AG04450 (cell line): ENCODE results near the gene CREB3L4. TPM values are rescaled to one million over a fixed set of nuclear protein-coding genes. Genes with fewer than 3 reads are reported as not detected.
A peak's percentile ranks its signal among the peaks of the same experiment; 100 is the strongest.

Experiments used
- CTCF ChIA-PET: fragments of 300-600, 350-600 bp; formaldehyde crosslinking; extraction: SDS; loops from one replicate; lab custom pipeline; 2022; ENCODE audit warnings: antibody characterized with exemption, inconsistent platforms; lab: Charles Lee
- POLR2A ChIA-PET: fragments of 350-600 bp; formaldehyde crosslinking; extraction: SDS; loops from one replicate; lab custom pipeline; 2021; ENCODE audit warnings: antibody characterized with exemption, inconsistent platforms; lab: Yijun Ruan, JAX
- DNase-seq: peaks from one replicate; pipeline ENCODE4 v3.0.0-alpha.2; 2011; ENCODE audit warnings: low read depth, low spot score
- H3K27ac ChIP-seq: one replicate; pipeline ENCODE4 v1.5.1; 2012; ENCODE audit warnings: low read depth, low read length, control low read depth
- H3K27me3 ChIP-seq: one replicate; pipeline ENCODE4 v1.6.0; 2012; ENCODE audit warnings: low read length; ENCODE audit not compliant: control insufficient read depth, insufficient read depth
- H3K4me3 ChIP-seq: 2 replicates; pipeline ENCODE4 v1.5.1; 2011; ENCODE audit warnings: mild to moderate bottlenecking, low read depth, low read length, control low read depth
- H3K9me3 ChIP-seq: 2 replicates; pipeline ENCODE4 v1.5.1; 2012; ENCODE audit warnings: low read length; ENCODE audit not compliant: control insufficient read depth, insufficient read depth
- polyA plus RNA-seq: library from polyadenylated mRNA; depleted of rRNA; stranded (reverse); fragments of >200 nt; gene quantifications from 2 replicates; pipeline ENCODE4 v1.2.3, GENCODE V29; 2011
- TF ChIP-seq, protein P1 (sequence below): IDR thresholded peaks from 2 replicates; pipeline ENCODE4 v1.5.1; 2011; ENCODE audit warnings: low read depth, low read length, control low read depth, inconsistent platforms

The CREB3L4 gene
- polyA plus RNA-seq, 1 experiment: 7.7 TPM

GRCh38 chr1:153990468-153991150 lies 22.9 kb downstream of the CREB3L4 start, which contains the start of gene RPS27:
Gene RPS27, plus strand, starts transcription at chr1:153990762. Its CDS starts 35 bp downstream, at chr1:153990797.
- CTCF ChIA-PET: interaction anchor here (1.5 kb wide), 1 partner anchor 23 kb away, joined by 5 read pairs; the partner anchor contains the start of gene CREB3L4

DNA sequence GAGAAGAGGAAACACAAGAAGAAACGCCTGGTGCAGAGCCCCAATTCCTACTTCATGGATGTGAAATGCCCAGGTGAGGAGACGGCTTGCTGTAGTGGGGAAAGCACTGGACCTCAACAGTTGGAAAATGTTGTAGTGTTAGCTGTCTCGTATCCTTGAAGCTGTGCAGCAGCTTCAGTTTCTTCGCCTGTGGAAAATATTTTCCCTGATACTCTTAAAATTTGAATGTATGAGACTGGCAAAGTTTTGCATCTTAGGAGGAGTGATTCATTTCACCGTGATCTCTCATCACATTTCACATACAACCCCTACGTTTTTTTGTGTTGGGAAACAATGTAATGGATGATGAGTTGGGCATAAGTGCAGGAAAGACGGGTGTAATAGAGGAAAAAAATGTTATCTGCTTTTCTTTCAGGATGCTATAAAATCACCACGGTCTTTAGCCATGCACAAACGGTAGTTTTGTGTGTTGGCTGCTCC lies 23.5 kb downstream of the CREB3L4 start:
- Histone ChIP-seq H3K27ac (peak overlapping the region; percentile 83), H3K27me3 (no peaks in the 10 kb centered on the region), H3K9me3 (no peaks in the 10 kb centered on the region; the same call in 1 of the 2 replicates), H3K4me3 (peak overlapping the region; percentile 88)
- ChIA-PET POLR2A (interaction anchor here (0.6 to 2.3 kb wide), 12 partner anchors 8 to 423 kb away, joined by 3 to 35 read pairs (median 12); partner anchors contain the start of genes CREB3L4, DENND4B, JTB and NUP210L), CTCF (interaction anchor here (0.6 to 1.5 kb wide), 2 partner anchors 24 to 358 kb away, joined by 3 to 5 read pairs; partner anchors contain the start of genes CHTOP and CREB3L4)
- DNase-seq: no peak
- TF ChIP-seq, protein P1, sequence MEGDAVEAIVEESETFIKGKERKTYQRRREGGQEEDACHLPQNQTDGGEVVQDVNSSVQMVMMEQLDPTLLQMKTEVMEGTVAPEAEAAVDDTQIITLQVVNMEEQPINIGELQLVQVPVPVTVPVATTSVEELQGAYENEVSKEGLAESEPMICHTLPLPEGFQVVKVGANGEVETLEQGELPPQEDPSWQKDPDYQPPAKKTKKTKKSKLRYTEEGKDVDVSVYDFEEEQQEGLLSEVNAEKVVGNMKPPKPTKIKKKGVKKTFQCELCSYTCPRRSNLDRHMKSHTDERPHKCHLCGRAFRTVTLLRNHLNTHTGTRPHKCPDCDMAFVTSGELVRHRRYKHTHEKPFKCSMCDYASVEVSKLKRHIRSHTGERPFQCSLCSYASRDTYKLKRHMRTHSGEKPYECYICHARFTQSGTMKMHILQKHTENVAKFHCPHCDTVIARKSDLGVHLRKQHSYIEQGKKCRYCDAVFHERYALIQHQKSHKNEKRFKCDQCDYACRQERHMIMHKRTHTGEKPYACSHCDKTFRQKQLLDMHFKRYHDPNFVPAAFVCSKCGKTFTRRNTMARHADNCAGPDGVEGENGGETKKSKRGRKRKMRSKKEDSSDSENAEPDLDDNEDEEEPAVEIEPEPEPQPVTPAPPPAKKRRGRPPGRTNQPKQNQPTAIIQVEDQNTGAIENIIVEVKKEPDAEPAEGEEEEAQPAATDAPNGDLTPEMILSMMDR: no peak

More at GRCh38 chr1:153990468-153991150, 22.9 kb downstream of the CREB3L4 start, which contains the start of gene RPS27:
- Histone ChIP-seq H3K27me3 (no peaks in the 10 kb centered on the region), H3K4me3 (peak within 1 kb of the TSS; percentile 88), H3K27ac (peak within 1 kb of the TSS; percentile 83), H3K9me3 (no peaks in the 10 kb centered on the region; the same call in 1 of the 2 replicates)
- POLR2A ChIA-PET: interaction anchor here (0.5 to 2.3 kb wide), 49 partner anchors 9 to 456 kb away, joined by 3 to 35 read pairs (median 5); partner anchors contain the start of genes CREB3L4, CRTC2, DENND4B and INTS3
- peak; percentile 96 for DNase-seq
- TF ChIP-seq, protein P1: no peak

DNA sequence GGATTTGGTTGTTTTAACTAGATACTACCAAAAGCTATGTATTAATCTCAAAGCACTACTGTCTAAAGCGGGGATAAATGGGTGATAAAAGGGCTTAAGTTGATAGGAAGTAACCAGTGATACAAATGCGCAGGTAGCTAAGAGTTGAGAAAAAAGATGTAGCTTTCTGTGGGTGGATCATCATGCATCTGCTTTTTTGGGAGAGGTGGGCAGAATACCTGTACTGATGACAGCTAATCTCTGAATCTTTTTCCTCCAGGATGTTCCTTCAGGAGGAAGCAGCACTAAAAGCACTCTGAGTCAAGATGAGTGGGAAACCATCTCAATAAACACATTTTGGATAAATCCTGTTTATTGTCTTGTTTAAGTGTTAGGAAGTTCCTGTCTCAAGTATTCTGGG lies 24.1 kb downstream of the CREB3L4 start:
- ChIA-PET CTCF (interaction anchor here (0.6 kb wide), 1 partner anchor 358 kb away, joined by 3 read pairs; the partner anchor contains the start of gene CHTOP), POLR2A (interaction anchor here (2.3 kb wide), 1 partner anchor 229 kb away, joined by 20 read pairs; the partner anchor contains the start of gene UBAP2L)
- H3K27ac ChIP-seq: no peak overlapping the region
- H3K27me3 ChIP-seq: no peaks in the 10 kb centered on the region
- H3K4me3 ChIP-seq: peak overlapping the region; percentile 88
- no peak for DNase-seq
- TF ChIP-seq, protein P1: no peak
- H3K9me3 ChIP-seq: no peaks in the 10 kb centered on the region; the same call in 1 of the 2 replicates

DNA sequence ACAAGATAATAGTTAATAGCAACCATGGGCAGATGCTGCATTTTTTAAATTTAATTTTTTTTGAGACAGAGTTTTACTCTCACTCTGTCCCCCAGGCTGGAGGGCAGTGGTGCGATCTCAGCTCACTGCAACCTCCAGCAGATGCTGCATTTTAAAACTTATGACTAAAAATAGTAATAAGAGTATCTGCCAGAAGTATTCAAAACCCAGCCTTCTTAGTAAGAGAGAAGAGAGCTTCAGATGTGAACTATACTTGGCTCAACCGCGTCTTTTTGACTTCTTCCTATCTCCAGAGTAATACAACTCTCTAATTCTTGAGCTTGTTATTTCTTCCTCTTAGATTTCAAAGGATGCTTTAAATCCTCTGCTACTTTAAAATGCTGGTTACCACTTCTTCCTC lies 27.5 kb downstream of the CREB3L4 start:
- CTCF ChIA-PET: interaction anchor here (1.2 kb wide), 1 partner anchor 171 kb away, joined by 3 read pairs; no protein-coding TSS in a partner anchor

More for the DNA sequence above, 27.5 kb downstream of the CREB3L4 start:
- H3K4me3 ChIP-seq: no peak overlapping the region
- H3K27ac ChIP-seq: no peak overlapping the region
- no peaks in the 10 kb centered on the region for H3K27me3 ChIP-seq
- H3K9me3 ChIP-seq: no peaks in the 10 kb centered on the region
- POLR2A ChIA-PET: interaction anchor here (0.6 to 1.2 kb wide), 2 partner anchors 18 to 275 kb away, joined by 3 to 6 read pairs; partner anchors contain the start of gene JTB
- TF ChIP-seq, protein P1: no peak
- no peak for DNase-seq
